HAP-1 (cell line): ENCODE measurements around the gene CAPN2.
A peak's percentile ranks its signal among the peaks of the same experiment; 100 is the strongest.
"Not testable (repeated sequence)": the region's sequence is repeated elsewhere in the genome, so short reads cannot be mapped to it uniquely, and the experiment has no call there.

Experiments used
- DNase-seq, 2 experiments: peaks; one replicate each; pipeline ENCODE4 v3.0.0-alpha.2; 2016 to 2020; ENCODE audit warnings: low spot score in 2 of 2
- H3K27me3 ChIP-seq: fragments of 250-450 bp; sonication (Bioruptor Pico); 2 replicates; pipeline ENCODE4 v1.5.1; 2020; ENCODE audit warnings: low read depth, mild to moderate bottlenecking, moderate library complexity
- H3K36me3 ChIP-seq: fragments of 250-450 bp; sonication (Bioruptor Pico); replicated peaks from 2 replicates; pipeline ENCODE4 v1.5.1; 2020; ENCODE audit warnings: mild to moderate bottlenecking
- H3K4me1 ChIP-seq: fragments of 250-450 bp; sonication (Bioruptor Pico); 2 replicates; pipeline ENCODE4 v1.5.1; 2020; ENCODE audit warnings: mild to moderate bottlenecking
- H3K4me3 ChIP-seq: fragments of 250-450 bp; sonication (Bioruptor Pico); 2 replicates; pipeline ENCODE4 v1.5.1; 2020; ENCODE audit warnings: mild to moderate bottlenecking, moderate library complexity
- H3K9me3 ChIP-seq: fragments of 250-450 bp; sonication (Bioruptor Pico); 2 replicates; pipeline ENCODE4 v1.5.1; 2020; ENCODE audit warnings: mild to moderate bottlenecking, moderate library complexity
- in situ Hi-C: fragments of 300-500 bp; cut with MboI; formaldehyde crosslinking; loops from 3 replicates; pipeline ENCODE4 v1.14.3; 2020; ENCODE audit warnings: low sequenced_read_pairs, inconsistent platforms, mixed read lengths

The CAPN2 gene

GRCh38 chr1:223802032-223802431 is 89.7 kb downstream of the CAPN2 start:
- Histone ChIP-seq H3K27me3 (no peaks in the 10 kb centered on the region), H3K4me3 (no peak overlapping the region), H3K4me1 (no peaks in the 10 kb centered on the region), H3K36me3 (peaks cover 78% of the 10 kb centered on the region), H3K9me3 (no peaks in the 10 kb centered on the region)
- DNase-seq: no peak
- in situ Hi-C loops: loop anchor here (25.0 kb wide), 1 partner anchor 535 kb away; the partner anchor contains the start of gene NVL

- no peak for DNase-seq
- no peak overlapping the region for H3K4me3 ChIP-seq
- peaks cover 80% of the 10 kb centered on the region for H3K36me3 ChIP-seq
- no peaks in the 10 kb centered on the region for H3K9me3 ChIP-seq
- in situ Hi-C loops: loop anchor here (25.0 kb wide), 1 partner anchor 535 kb away; the partner anchor contains the start of gene NVL
- H3K4me1 ChIP-seq: no peaks in the 10 kb centered on the region
- H3K27me3 ChIP-seq: no peaks in the 10 kb centered on the region
These were observed 90.3 kb downstream of the CAPN2 start for GRCh38 chr1:223802602-223803001.

- Histone ChIP-seq H3K4me3 (no peak overlapping the region), H3K27me3 (no peaks in the 10 kb centered on the region), H3K4me1 (no peaks in the 10 kb centered on the region), H3K36me3 (peaks cover 74% of the 10 kb centered on the region), H3K9me3 (no peaks in the 10 kb centered on the region)
- in situ Hi-C loops: loop anchor here (25.0 kb wide), 1 partner anchor 534 kb away; the partner anchor contains the start of gene NVL
- no peak for DNase-seq
These were observed 90.9 kb downstream of the CAPN2 start for GRCh38 chr1:223803211-223803610.

- in situ Hi-C loops: loop anchor here (25.0 kb wide), 1 partner anchor 527 kb away; the partner anchor contains the start of gene NVL
- peaks cover 40% of the 10 kb centered on the region for H3K36me3 ChIP-seq
- H3K9me3 ChIP-seq, H3K4me3 ChIP-seq, H3K4me1 ChIP-seq, H3K27me3 ChIP-seq, DNase-seq: not testable (repeated sequence)
These were observed 97.6 kb downstream of the CAPN2 start for GRCh38 chr1:223809905-223810304.

DNA sequence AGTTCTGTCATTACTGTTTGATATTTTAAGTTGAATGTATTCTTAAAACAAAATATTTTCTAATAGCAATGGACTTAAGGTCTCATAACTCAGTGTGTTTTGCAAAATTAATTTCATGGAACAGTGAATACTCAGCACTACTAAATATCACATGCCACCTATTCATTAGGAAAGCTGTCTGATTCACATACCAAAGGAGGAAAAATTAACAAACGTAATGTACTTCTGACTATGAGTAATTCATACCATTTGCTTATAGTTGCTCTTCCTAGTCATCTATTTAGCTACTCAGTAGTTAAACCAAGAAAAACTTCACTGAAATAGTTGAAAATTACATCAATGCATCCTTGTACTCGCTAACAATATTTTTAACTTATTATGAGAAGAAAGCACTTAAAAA is 98.2 kb downstream of the CAPN2 start:
- in situ Hi-C loops: loop anchor here (25.0 kb wide), 1 partner anchor 527 kb away; the partner anchor contains the start of gene NVL
- H3K36me3 ChIP-seq: peaks cover 40% of the 10 kb centered on the region
- no peak for DNase-seq

DNA sequence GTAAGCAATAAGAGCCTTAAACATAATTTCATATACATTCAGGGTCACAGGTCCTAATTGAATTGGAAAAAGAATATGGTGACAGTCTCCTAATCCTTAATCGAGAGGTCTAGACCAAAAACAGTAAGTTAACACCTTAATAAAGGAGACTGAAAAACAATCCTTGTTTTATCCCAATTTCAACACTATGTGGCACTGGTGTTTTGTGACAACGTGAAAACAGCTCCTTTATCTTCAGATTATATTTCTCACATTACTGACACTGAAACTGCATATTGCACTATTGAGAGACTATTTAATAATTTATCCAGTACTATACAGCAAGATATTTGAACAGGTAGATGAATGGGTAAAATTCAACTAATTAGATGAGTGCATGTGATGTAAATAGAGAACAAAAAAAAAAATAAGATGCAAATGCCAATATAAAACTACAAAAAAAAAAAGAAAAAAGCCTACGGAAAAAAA is 99.3 kb downstream of the CAPN2 start:
- Histone ChIP-seq H3K4me1 (no peaks in the 10 kb centered on the region), H3K27me3 (no peaks in the 10 kb centered on the region), H3K4me3 (no peak overlapping the region), H3K9me3 (no peaks in the 10 kb centered on the region), H3K36me3 (peaks cover 32% of the 10 kb centered on the region)
- in situ Hi-C loops: loop anchor here (25.0 kb wide), 1 partner anchor 526 kb away; the partner anchor contains the start of gene NVL
- peak in 1 of 2 experiments; percentile 52 for DNase-seq

More for the DNA sequence above, 98.2 kb downstream of the CAPN2 start:
- no peak overlapping the region for H3K4me3 ChIP-seq
- H3K4me1 ChIP-seq: no peaks in the 10 kb centered on the region
- no peaks in the 10 kb centered on the region for H3K9me3 ChIP-seq
- H3K27me3 ChIP-seq: no peaks in the 10 kb centered on the region

DNA sequence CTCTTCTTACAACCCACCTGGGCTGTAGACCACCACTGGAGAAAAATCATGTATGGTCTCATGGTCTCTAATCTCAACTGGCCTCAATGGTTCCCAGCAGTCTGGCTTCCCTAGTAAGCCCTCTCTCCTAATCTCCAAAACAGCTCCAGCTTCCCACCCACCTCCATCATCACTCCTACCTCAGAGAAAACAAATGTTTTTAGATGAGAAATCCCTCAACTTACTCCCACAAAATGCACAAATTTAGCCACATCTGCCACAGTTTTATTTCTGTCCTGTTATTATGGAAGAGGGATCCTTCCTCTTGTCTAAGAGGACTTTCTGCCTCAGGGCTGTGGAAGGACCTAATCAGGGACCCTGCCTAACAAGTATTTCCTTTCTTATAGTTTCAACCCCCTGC is 101.3 kb downstream of the CAPN2 start:
- Histone ChIP-seq H3K36me3 (peaks cover 24% of the 10 kb centered on the region), H3K27me3 (no peaks in the 10 kb centered on the region), H3K4me1 (no peaks in the 10 kb centered on the region), H3K4me3 (no peak overlapping the region), H3K9me3 (no peaks in the 10 kb centered on the region)
- in situ Hi-C loops: loop anchor here (25.0 kb wide), 1 partner anchor 524 kb away; the partner anchor contains the start of gene NVL
- no peak for DNase-seq

- H3K4me1 ChIP-seq: no peaks in the 10 kb centered on the region; the same call in 1 of the 2 replicates
- no peaks in the 10 kb centered on the region for H3K27me3 ChIP-seq
- no peak for DNase-seq
- peaks cover 20% of the 10 kb centered on the region for H3K36me3 ChIP-seq
- no peak overlapping the region for H3K4me3 ChIP-seq
- in situ Hi-C loops: loop anchor here (25.0 kb wide), 1 partner anchor 522 kb away; the partner anchor contains the start of gene NVL
- no peaks in the 10 kb centered on the region for H3K9me3 ChIP-seq
These were observed 102.9 kb downstream of the CAPN2 start for GRCh38 chr1:223815020-223815853.

GRCh38 chr1:223815865-223816264 is 103.5 kb downstream of the CAPN2 start:
- Histone ChIP-seq H3K4me1 (no peaks in the 10 kb centered on the region; the same call in 1 of the 2 replicates), H3K4me3 (no peak overlapping the region), H3K27me3 (no peaks in the 10 kb centered on the region), H3K9me3 (no peaks in the 10 kb centered on the region), H3K36me3 (peaks cover 16% of the 10 kb centered on the region)
- in situ Hi-C loops: loop anchor here (25.0 kb wide), 1 partner anchor 521 kb away; the partner anchor contains the start of gene NVL
- DNase-seq: no peak

GRCh38 chr1:223817265-223817664 is 104.9 kb downstream of the CAPN2 start:
- H3K4me3 ChIP-seq, H3K9me3 ChIP-seq, H3K4me1 ChIP-seq, H3K27me3 ChIP-seq, DNase-seq, H3K36me3 ChIP-seq: not testable (repeated sequence)
- in situ Hi-C loops: loop anchor here (25.0 kb wide), 1 partner anchor 520 kb away; the partner anchor contains the start of gene NVL

- Histone ChIP-seq H3K4me3 (no peak overlapping the region), H3K9me3 (no peaks in the 10 kb centered on the region), H3K36me3 (no peaks in the 10 kb centered on the region; the same call in 1 of the 2 replicates), H3K4me1 (no peaks in the 10 kb centered on the region; the same call in none of the 2 replicates), H3K27me3 (no peaks in the 10 kb centered on the region)
- in situ Hi-C loops: loop anchor here (25.0 kb wide), 1 partner anchor 517 kb away; the partner anchor contains the start of gene NVL
- no peak for DNase-seq
These were observed 107.6 kb downstream of the CAPN2 start for GRCh38 chr1:223819730-223820514.

- H3K27me3 ChIP-seq: no peaks in the 10 kb centered on the region
- in situ Hi-C loops: loop anchor here (25.0 kb wide), 1 partner anchor 517 kb away; the partner anchor contains the start of gene NVL
- no peak for DNase-seq
- no peak overlapping the region for H3K4me3 ChIP-seq
- H3K4me1 ChIP-seq: no peaks in the 10 kb centered on the region; the same call in none of the 2 replicates
- H3K9me3 ChIP-seq: no peaks in the 10 kb centered on the region
- H3K36me3 ChIP-seq: no peaks in the 10 kb centered on the region; the same call in 1 of the 2 replicates
These were observed 108.1 kb downstream of the CAPN2 start for GRCh38 chr1:223820515-223820858.

- Histone ChIP-seq H3K9me3 (no peaks in the 10 kb centered on the region), H3K4me1 (no peaks in the 10 kb centered on the region; the same call in none of the 2 replicates), H3K36me3 (no peaks in the 10 kb centered on the region; the same call in 1 of the 2 replicates), H3K4me3 (no peak overlapping the region), H3K27me3 (no peaks in the 10 kb centered on the region)
- in situ Hi-C loops: loop anchor here (25.0 kb wide), 1 partner anchor 516 kb away; the partner anchor contains the start of gene NVL
- no peak for DNase-seq
These were observed 108.6 kb downstream of the CAPN2 start for GRCh38 chr1:223820971-223821370.
